Astrocyte (in vitro differentiated cells and primary cell): Measurements from ENCODE around the gene CFTR.

Experiments
- CTCF ChIP-seq: IDR thresholded peaks from 2 replicates; pipeline ENCODE4 v1.5.1; 2011; ENCODE audit warnings: low read depth, mild to moderate bottlenecking, inconsistent platforms, low read length, moderate library complexity; ENCODE audit not compliant: insufficient read depth
- EZH2 ChIP-seq: IDR thresholded peaks from 2 replicates; pipeline ENCODE4 v1.6.1; 2012; ENCODE audit warnings: mild to moderate bottlenecking, low read length, inconsistent platforms; ENCODE audit not compliant: insufficient read depth

GRCh38 chr7:117656806-117657205 lies 177.0 kb downstream of the CFTR start:
- TF ChIP-seq CTCF (no peak), EZH2 (no peak)
